GM21423 (cell line): Measurements from ENCODE around the gene HOOK2.
A peak's percentile ranks its signal among the peaks of the same experiment; 100 is the strongest.

Experiments used
- ATAC-seq: cut with Tn5 transposase; IDR thresholded peaks from one replicate; pipeline ENCODE4 v1.9.1; 2021; ENCODE audit warnings: mild to moderate bottlenecking, moderate library complexity; ENCODE audit not compliant: unreplicated experiment

The HOOK2 gene

DNA sequence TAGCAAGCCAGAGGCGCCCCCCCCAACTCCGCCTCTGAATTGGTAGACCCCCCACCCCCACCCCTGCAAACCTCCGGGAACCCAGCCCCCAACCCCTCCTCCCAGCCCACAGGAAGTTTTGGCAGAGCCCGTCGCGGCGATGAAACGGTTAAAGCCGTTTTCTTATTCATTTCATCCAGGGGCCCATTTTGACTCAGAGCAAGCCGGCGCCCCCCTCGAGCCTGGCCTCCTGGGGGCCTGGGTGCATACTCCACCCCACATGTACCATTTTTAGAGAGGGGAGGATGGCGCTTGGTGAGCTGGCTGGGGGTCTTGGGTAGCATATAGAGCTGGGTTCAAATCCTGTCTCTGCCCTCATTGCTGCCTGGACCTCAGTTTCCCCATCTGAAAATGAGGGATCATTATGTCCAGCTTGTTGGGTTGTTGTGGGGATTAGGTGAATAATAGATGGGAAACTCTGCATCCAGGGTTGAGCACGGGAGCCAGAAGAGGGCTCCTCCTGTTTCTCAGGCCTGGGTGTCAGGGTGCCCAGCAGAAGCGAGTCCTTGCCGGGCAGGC, 8.0 kb upstream of the HOOK2 start:
- no peak for ATAC-seq

DNA sequence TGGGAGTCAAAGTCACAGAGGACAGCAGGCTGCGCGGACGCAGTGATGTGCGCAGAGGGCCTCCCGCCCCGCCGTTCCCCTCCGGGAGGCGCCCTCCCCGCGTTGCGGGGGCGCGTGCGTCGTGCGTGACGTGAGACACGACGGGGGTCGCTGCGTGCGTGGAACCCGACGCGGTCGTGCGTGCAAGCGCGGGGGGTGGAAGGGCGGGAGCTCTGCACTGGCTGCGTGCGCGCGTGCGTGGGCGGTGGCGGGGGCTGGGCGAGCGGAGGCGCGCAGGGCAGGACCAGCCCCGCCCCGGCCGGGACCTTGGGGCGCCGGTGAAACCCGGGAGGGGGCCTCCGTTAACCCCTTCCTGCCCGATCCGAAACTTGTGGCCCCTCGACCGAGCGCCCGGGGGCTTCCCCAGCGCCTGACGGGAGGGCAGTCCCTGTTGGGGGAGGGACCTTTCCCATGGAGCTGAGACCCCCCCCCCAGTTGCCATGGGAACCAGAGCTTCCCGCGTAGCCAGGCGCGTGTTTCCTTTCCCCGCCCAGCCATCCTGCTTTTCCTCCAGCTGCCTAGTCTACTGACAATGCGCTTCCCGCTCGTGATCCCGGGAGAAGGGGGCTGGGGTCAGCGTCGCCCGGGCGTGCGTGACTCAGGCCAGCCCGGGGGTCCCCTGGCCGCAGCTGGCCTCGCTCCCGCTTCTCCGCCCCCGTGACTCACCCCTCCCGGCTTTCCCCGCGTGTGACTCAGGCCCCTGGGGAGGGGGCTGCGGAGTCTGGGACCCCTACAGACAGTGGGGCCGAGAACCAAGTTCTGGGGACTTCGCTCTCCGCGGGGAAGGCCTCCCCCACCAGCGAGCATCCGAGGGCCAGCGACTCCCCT, 7.3 kb upstream of the HOOK2 start:
- ATAC-seq = peak; percentile 37

DNA sequence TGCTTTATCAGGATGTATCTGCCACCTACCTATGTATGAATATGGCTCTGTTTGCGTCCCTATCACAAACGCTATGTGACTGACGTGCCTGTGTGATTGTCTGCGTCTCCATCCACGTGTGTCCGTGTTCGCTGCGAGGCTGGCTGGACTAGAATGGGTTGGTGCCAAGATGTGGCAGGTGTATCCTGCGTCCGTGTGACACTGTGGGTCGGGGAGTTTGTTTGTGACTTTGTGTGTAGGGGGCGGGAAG, 6.7 kb upstream of the HOOK2 start:
- no peak for ATAC-seq

DNA sequence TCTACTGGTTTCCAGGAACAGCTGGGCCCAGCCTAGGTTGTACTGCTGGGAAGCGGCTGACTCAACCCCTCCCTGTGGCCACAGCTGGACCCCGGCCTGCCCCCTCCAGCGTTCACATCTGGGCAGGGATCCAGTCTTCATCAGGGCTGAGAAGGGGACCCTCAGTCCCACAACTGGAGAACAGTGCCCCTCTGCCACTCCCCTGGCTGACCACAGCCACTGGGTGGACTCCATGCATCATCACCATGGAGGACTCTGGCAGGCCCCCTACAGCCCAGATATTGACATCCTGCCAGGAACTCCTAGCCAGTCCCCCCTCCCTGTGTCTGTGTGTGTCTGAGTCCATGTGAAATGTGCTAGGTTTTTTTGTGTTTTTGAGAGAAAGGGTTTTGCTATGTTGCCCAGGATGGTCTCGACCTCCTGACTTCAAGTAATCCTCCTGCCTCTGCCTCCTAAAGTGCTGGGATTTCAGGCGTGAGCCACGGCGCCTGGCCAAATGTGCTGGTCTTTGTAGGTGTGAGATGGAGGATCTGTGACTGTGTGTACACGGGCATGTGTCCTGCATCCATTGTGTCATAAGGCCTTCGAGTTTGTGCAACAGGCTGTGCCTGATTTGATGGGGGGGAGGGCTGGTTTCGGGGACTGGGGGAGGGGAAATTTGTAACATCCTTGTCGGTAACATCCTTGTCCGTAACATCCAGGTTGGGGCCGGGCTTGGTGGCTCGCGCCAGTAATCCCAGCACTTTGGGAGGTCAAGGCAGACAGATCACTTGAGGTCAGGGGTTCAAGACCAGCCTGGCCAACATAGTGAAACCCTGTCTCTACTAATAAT, 4.0 kb upstream of the HOOK2 start:
- no peak for ATAC-seq

DNA sequence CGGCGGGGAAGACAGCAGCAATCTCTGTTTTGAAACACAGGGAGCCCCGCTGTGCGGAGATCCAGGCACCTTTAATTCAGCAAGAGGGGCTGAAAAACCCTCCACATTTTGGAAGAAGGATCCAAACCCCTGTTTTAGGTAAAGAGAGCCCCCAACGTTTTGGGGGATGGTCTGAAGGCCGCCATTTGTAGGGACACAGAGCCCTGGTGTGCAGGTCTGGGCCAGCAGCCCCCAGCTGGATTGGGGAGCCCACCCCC, 3.5 kb upstream of the HOOK2 start:
- no peak for ATAC-seq

DNA sequence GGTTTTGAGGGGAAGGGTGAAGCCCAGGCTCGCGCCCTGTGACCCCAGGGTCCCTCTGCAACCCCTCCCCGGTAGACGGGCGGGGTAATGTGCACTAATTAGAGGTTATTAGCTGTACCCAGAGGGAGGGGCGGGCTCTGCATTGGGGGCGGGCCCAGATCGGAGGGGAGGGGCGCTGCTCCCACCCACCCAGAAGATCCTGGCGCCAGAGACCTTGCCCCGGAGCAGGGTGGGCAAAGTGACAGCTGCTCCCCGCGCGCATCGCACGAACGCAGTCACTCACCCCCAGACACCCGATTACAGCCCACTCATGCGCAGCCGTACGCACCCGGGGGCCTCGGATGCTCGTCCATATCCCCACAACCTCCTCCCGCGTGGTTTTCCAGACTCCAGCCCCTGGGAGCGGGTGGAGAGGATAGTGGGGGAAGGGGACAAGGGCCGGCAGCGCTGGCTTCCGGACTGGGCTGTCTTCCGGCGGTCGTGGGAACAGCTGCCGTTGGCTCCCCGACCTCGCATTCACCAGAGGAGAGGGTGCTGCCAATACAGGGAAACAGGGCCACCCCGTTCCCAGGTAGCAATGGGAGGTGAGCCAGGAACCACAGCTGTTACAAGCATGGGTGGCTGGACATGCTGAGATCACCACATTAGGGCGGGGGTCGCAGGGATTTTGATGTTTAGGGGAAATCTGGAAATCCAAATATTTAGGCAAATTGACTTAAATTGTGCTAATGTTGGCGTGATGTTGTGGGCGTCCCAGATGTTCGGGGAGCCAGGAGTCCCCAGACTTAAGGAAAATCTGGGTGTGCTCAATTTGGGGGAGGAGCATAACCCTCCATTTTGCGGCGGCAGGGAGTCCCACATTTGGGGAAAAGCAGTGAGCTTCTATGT, 2.9 kb upstream of the HOOK2 start:
- ATAC-seq = no peak

DNA sequence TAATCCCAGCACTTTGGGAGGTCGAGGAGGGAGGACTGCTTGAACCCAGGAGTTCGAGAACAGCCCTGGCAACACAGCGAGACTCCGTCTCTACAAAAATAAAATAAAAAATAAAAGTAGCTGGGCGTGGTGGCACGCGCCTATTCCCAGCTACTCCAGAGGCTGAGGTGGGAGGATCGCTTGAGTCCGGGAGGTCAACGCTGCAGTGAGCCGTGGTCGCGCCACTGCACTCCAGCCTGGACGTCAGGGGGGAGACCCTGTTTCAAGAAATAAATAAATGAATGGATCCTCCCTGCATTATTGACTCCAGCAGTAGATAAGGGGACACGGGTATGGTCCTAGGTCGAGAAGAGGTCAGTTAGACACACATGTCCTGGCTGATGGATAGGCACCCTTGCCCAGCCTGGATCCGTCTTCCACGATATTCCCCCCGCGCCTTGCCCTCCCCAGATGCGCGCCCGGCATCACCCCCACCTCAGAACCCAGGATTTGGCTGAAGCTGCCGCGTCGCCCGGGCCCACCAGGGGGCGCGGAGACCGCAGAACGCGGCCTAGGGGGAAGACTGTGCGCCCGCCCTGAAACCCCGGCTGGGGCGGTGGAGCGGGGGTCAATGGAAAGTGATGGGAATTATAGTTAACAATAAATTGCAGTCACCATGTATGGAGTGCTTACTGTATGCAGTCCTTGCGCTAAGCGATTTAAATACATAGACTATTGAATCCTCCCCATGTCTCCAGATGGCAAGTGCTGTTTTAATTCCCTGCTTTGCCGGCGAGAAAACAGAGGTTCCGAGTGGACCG, 2.1 kb upstream of the HOOK2 start:
- no peak for ATAC-seq

DNA sequence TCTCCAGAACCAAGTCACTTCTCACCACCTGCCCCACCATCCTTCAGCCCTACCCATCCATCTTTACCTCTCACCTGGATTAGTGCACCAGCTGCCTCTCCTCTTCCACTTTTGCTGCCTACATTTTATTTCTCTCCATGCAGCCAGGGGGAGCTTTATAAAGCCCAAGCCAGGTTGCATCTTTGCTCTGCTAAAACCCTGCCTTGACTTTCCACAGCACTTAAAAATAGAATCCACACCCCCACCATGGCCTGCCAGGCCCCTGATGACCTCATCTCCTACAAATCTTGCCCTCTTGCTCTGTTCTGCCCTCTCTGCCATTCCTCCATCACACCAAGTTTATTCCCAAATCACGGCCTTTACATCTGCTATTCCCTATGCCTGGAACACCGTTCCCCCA, 1.8 kb downstream of the HOOK2 start:
- no peak for ATAC-seq

DNA sequence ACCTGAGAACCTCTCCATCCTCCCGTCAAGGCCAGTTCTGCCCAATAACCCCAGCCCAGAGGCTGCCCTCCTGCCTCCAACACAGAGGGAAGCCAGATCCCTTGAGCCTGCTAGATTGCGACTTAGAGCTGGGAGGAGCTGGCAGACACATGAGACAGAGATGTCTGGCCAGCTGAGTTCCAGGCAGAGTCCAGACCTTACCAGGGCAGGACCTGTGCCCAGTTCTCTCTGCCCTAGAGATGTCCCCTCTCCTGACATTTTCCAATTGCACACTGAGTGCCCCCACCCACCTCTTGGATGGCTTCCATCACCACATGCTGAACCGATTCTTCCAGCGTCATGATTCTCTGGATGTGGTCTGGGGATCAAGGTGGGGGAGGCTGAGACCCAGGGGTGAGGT, 3.0 kb downstream of the HOOK2 start:
- no peak for ATAC-seq

DNA sequence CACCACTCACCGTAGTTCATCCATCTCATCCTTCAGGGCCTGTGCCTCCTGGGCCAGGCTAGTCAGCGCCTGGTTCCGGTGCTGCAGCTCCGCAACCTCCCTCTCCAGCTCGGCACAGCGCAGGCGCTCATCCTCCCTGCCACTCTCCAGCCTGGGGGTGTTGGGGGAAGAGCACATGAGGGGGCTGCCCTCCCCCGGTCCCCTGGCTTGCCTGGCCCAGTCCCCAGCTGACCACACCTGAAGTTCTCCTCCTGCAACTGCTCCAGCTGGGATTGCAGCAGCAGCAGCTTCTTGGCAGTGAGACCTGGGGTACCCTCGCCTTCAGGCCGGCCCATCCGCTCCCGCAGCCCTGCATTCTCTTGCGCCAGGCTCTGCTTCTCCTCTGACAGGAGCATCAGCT, 4.4 kb downstream of the HOOK2 start:
- no peak for ATAC-seq

DNA sequence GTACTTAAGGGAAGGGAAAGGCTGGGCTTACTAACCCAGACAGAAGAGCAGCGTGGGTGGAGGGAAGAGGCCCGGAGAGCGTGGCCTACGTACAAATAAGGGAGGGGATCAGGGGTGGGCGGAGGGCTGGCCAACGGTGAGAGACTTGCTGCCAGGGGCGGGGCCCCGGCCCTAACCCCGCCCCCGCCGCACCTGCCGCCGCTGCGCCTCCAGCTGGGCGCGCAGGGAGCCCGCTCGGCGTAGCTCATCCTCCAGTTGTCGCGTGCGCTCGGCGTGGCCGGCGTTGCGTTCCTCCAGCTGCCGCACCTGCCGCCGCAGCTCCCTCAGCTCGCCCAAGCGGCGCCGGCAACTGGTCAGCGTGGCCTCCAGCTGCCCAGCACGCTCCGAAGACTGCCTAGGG, 5.7 kb downstream of the HOOK2 start:
- no peak for ATAC-seq

DNA sequence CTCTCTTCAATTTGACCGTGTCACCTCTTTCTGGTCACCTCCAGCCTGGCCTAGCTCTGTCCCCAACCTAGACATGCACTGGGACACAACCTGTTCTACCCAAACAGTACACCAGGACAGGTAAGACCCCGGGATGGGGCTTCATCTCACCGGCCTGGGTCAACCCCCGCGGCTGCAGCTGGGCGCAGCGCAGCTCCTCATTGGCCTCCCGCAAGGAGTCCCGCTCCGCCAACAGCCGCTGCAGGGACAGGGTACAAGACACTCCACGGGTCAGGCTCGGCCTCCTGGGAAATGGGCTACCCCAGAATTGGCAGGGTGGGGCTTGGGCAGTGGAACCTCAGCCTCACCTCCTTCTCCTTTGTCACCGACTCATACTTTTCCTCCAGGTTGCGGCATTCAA, 7.7 kb downstream of the HOOK2 start:
- no peak for ATAC-seq

DNA sequence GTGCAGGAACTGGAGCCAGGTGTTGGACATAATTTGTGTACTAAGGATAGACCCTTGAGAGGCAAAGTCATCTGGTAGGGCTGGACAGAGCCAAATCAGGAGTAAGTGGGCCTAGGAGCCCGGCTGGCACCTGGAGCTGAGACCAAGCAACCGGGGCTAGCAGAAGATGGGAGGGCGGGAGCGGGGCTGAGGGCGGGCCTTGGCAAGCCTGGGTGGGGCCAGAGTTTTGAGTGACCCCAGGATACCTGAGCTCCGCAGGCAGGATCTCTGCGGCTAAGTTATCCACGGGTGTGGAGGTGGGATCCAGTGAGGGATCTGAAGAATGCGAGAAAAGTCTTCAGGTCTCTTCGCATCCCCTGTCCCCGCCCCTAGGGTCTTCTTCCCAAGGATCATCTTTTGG, 8.2 kb downstream of the HOOK2 start:
- ATAC-seq = no peak

DNA sequence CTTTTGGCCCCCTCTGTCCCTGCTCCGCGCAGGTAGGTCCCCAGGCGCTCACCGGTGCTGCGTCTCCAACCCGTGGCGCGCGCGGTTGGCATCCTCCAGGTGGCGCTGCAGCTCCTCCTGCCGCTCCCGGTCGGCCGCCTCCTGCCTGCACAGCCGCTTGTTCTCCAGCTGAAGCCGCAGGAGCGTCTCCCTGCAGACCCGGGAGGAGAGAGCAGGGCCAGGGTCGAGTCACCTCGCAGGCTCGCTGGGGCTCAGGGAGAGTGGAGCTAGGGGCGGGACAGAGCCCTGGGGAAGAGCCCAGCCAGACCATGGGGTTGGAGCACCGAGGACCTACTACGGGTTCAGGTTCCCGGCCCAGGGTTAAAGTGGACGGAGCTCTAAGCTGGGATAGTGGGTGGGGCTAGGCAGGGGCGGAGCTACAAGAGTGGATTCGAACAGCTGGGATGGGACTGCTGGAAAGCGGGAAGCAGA, 9.3 kb downstream of the HOOK2 start:
- no peak for ATAC-seq

DNA sequence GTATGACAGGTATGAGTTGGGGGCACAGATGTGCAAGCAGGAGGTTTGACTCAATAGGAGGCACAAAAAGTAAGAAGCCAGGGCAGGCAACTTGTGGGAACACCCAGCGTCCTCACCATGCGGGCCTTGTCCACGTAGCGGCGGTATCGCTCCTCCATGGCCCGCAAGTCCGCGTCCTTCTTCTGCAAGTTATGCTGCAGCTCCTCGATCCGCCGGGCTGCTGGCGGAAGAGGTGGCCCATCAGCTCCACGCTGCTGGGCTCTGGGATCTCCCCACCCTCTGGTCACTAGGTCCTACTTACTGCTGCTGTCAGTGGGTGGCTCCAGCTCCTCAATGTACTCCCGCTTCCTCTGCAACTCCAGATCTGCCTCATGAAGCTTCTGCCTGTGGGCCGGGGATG, 10.7 kb downstream of the HOOK2 start:
- no peak for ATAC-seq

DNA sequence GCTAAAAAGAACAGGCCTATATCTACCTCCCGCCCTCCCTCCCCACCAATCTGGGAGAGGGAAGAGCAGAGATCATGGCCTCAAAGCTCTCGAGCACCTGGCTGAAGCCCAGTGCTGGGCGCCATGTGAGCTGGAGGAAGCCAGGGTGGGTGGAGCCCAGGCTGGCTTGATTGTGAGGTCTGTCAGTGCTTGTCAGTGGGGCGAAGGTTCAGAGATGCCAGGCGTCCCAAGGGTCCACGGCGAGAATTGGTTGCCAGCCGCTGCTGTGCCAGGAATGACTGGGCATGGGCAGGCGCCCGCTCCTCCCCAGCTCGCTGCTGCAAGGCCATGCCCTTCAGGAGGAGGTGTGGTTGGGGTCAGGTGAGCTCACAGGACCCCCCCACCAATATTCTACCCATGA, 12.3 kb downstream of the HOOK2 start:
- ATAC-seq = no peak

DNA sequence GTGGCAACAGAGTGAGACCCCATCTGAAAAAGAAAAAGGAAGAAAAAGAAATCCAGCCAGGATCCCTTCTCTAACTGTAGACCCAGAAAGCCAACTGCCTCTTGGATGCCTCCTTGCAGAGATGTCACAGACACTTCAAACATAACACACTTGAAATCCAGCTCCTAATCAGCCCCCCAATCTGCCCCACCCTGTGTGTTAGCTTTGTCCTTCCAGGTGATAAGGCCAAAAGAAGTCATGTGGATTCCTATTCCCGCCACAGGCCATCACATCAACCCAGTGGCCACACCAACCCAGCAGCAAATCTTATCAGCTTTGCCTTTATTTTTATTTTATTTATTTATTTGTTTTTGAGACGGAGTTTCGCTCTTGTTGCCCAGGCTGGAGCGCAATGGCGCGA, 15.7 kb downstream of the HOOK2 start:
- ATAC-seq = no peak

DNA sequence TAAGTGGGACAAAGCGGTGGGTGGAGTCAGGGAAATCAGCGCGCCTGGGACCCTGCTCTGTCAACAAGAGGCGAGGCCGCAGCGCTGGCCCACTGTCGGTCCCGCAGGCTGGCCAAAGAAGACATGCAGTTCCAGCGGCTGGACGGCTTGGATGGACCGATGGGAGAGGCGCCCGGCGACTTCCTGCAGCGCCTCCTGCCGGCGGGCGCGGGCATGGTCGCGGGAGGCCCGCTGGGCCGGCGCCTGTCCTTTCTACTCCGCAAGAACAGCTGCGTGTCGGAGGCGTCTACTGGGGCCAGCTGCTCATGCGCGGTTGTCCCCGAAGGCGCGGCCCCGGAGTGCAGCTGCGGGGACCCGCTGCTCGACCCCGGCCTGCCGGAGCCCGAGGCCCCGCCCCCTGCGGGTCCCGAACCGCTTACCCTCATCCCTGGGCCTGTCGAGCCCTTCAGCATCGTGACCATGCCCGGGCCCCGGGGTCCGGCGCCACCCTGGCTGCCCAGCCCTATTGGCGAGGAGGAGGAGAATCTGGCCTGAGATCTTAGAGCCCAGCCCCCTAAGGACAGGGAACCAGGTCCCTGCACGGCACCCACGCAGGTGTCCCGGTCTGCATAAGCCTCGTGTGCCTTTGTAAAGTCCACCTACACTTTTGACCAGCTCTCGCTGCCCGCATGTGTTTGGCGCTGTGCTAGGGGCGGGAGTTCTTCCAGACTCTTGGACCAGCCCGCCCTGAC, 17.6 kb downstream of the HOOK2 start:
- no peak for ATAC-seq

DNA sequence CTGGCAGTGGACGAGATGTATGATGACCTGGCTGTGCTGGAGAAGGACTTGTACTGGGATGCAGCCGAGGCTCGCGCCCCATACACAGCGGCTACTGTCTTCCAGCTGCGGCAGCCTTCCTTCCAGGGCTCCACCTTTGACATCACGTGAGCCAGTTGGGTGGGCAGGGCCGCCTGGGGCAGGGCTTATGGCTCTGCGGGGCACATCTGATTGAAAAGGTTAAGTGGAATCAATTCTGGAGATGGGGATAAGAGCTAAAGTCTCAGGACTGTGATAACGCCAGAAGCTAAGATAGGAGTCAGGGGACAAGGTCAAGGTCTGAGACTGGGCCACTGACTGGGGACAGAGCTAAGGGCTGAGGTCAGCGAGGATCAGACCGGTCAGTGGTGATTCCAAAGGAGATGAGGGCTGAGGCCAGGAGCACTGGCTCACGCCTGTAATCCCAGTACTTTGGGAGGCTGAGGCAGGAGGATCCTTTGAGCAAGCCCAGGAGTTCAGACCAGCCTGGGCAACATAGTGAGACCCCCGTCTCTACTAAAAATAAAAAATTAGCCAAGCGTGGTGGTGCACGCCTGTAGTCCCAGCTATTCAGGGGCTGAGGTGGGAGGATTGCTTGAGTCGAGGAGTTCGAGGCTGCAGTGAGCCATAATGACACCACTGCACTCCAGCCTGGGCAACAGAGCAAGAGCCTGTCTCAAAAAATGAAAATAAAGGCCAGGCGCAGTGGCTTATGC, 19.0 kb downstream of the HOOK2 start:
- no peak for ATAC-seq
